Prostate gland (tissue), 2 donors: Measurements from ENCODE around the gene CADPS2. TPM values are rescaled to one million over a fixed set of nuclear protein-coding genes. Genes with fewer than 3 reads are reported as not detected.

Experiments used
- DNase-seq: peaks from one replicate; pipeline ENCODE4 v3.0.0-alpha.2; 2019; ENCODE audit warnings: low spot score
- H3K27ac ChIP-seq, 2 donors: fragments of 200-600 bp; sonication (generic); 2 replicates each; pipeline ENCODE4 v1.5.1; 2017 to 2019
- H3K27me3 ChIP-seq: fragments of 200-600 bp; sonication (generic); replicated peaks from 2 replicates; pipeline ENCODE4 v1.5.1; 2019; ENCODE audit not compliant: insufficient read depth
- H3K36me3 ChIP-seq, 2 donors: fragments of 200-600 bp; sonication (generic); 1 replicate in 1 of 2; 2 replicates in 1 of 2; pipeline versions ENCODE4 v1.5.1 to v1.8.1; 2017 to 2019
- H3K4me1 ChIP-seq: fragments of 200-600 bp; sonication (generic); replicated peaks from 2 replicates; pipeline ENCODE4 v1.5.1; 2019
- H3K4me3 ChIP-seq, 2 donors: fragments of 200-600 bp; sonication (generic); 2 replicates each; pipeline ENCODE4 v1.5.1; 2017 to 2019
- H3K9me3 ChIP-seq: fragments of 200-600 bp; sonication (generic); 2 replicates; pipeline ENCODE4 v1.5.1; 2017
- POLR2A ChIP-seq: fragments of 450-650 bp; IDR thresholded peaks from one replicate; pipeline ENCODE4 v1.6.1; 2016; ENCODE audit warnings: antibody characterized with exemption, mild to moderate bottlenecking
- POLR2AphosphoS5 ChIP-seq: sonication (generic); formaldehyde crosslinking; IDR thresholded peaks from one replicate; pipeline ENCODE4 v1.6.1; 2017; ENCODE audit warnings: antibody characterized with exemption
- WGBS: methylation state at CpG from one replicate; pipeline ENCODE4 v1.1.5; 2018; 5-methylcytosine and 5-hydroxymethylcytosine counted together
- intact Hi-C: fragments of 100-400 bp; cut with DNase I; formaldehyde crosslinking; loops from one replicate; pipeline ENCODE4 v1.14.2; 2022
- total RNA-seq, 2 donors: library from RNA; depleted of rRNA; stranded (reverse); fragments of >200 nt; gene quantifications; one replicate each; pipeline ENCODE4 v1.1.0, GENCODE V29; 2016
- TF ChIP-seq, protein P1 (sequence below), 4 experiments: fragments of 200-600 bp in 2 of 4; fragments of 450-650 bp in 2 of 4; sonication (generic) in 2 of 4; IDR thresholded peaks; 1 replicate in 3 of 4; 2 replicates in 1 of 4; pipeline ENCODE4 v1.5.1; 2016 to 2019; ENCODE audit warnings: antibody characterized with exemption in 4 of 4, mild to moderate bottlenecking in 2 of 4, moderate library complexity in 2 of 4

Gene CADPS2
- total RNA-seq, 2 donors from 2014 or later: 22.2 to 50.4 TPM

DNA sequence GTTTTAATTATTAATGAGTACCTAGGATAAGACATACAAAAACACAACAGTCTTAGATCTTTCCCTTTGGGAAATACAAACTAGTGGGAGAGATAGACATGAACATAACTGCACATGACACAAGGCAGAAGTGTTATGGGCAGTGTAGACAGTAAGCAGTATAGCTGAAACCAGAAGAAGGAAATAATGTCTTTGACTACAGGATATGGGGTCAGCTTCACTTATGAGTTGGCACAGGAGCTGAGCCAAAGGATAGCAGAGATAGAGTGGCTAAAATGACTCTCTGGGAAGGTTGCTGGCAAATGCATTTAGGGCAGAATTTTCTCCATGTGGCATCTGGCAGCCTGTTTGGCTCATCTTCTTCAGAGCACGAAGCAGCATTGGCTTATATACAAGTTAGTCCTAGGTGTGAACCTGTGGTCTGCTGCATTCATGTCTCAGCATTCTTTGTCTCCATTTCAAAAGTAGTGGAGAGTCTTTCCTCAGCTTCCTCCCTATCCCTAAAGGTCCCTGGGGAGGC is 521.4 kb downstream of the CADPS2 start:
- H3K4me1 ChIP-seq: no peaks in the 10 kb centered on the region
- H3K4me3 ChIP-seq: no peak overlapping the region
- WGBS: 69% methylated on average over 1 of the region's 1 CpG
- H3K36me3 ChIP-seq: no peaks in the 10 kb centered on the region
- H3K27ac ChIP-seq: no peak overlapping the region
- H3K27me3 ChIP-seq: no peaks in the 10 kb centered on the region
- H3K9me3 ChIP-seq: no peaks in the 10 kb centered on the region
- DNase-seq: no peak
- TF ChIP-seq POLR2AphosphoS5 (no peak), POLR2A (no peak)
- TF ChIP-seq, protein P1, sequence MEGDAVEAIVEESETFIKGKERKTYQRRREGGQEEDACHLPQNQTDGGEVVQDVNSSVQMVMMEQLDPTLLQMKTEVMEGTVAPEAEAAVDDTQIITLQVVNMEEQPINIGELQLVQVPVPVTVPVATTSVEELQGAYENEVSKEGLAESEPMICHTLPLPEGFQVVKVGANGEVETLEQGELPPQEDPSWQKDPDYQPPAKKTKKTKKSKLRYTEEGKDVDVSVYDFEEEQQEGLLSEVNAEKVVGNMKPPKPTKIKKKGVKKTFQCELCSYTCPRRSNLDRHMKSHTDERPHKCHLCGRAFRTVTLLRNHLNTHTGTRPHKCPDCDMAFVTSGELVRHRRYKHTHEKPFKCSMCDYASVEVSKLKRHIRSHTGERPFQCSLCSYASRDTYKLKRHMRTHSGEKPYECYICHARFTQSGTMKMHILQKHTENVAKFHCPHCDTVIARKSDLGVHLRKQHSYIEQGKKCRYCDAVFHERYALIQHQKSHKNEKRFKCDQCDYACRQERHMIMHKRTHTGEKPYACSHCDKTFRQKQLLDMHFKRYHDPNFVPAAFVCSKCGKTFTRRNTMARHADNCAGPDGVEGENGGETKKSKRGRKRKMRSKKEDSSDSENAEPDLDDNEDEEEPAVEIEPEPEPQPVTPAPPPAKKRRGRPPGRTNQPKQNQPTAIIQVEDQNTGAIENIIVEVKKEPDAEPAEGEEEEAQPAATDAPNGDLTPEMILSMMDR (IDR thresholded peaks at IDR 0.05): no peak
- intact Hi-C loops: no loop called here

DNA sequence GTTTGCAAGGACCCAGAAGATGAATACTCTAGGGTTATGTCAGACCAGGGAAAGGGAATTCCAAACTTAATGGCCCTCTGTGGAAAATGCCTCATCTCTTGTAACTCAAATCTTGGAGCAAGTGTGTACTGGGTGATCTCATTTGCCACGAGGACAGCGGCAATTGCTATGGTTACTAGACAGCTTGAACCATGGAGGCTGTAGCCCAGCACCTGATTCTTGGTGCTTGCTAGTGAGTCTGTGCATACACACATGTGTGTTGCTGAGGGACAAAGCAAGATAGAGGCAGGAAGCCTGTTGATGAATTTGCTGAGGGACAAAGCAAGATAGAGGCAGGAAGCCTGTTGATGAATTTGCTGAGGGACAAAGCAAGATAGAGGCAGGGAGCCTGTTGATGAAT is 523.1 kb downstream of the CADPS2 start:
- 73% methylated on average over 2 of the region's 2 CpGs for WGBS
- no peak for DNase-seq
- intact Hi-C loops: no loop called here
- Histone ChIP-seq H3K9me3 (no peaks in the 10 kb centered on the region), H3K4me1 (no peaks in the 10 kb centered on the region), H3K27ac (no peak overlapping the region), H3K36me3 (no peaks in the 10 kb centered on the region), H3K4me3 (no peak overlapping the region), H3K27me3 (no peaks in the 10 kb centered on the region)
- TF ChIP-seq POLR2A (no peak), POLR2AphosphoS5 (no peak)
- TF ChIP-seq, protein P1 (IDR thresholded peaks at IDR 0.05): no peak

DNA sequence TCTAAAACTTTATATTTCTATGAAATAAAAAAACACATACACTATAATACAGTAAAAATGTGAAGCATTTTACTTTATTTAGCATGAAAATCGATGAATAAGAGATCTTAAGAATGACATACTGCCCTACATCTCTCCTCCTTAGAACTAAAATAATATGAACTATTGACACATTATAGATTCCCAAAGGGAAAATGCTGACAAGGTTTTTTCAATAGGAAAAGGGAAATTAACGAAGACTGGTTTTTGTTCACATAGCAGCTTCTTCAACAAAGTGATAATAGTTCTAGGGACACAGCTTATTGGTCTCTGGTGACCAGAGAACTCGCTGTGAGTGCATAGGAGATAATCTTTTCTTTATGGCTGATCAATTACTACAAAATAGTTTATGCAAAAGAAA is 523.8 kb downstream of the CADPS2 start:
- no peak for DNase-seq
- WGBS: 93% methylated on average over 3 of the region's 3 CpGs
- Histone ChIP-seq H3K4me3 (no peak overlapping the region), H3K27ac (no peak overlapping the region), H3K4me1 (no peaks in the 10 kb centered on the region), H3K9me3 (no peaks in the 10 kb centered on the region), H3K36me3 (no peaks in the 10 kb centered on the region), H3K27me3 (no peaks in the 10 kb centered on the region)
- TF ChIP-seq, protein P1 (IDR thresholded peaks at IDR 0.05): no peak
- TF ChIP-seq POLR2AphosphoS5 (no peak), POLR2A (no peak)
- intact Hi-C loops: no loop called here

DNA sequence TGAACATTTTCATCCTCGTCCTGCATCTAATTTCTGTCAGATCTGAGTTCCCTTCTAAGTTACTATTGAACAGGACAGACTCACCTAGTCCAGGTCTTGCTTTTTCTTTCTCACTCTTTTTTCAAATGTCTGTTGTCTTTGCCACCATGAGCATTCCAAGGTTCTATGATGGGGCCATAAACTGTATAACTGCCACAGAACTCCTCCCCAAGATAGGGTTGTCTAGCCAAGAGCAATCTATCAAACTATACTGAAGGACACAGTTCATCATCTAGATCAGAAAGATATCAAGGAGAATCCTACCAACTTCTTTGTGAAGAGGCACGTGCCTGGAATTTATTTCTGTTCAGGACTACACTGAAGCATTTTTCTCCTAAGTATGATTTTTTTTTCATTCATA is 531.6 kb downstream of the CADPS2 start:
- Histone ChIP-seq H3K27me3 (no peaks in the 10 kb centered on the region), H3K4me3 (no peak overlapping the region), H3K9me3 (no peaks in the 10 kb centered on the region), H3K4me1 (no peaks in the 10 kb centered on the region), H3K27ac (no peak overlapping the region), H3K36me3 (no peaks in the 10 kb centered on the region)
- TF ChIP-seq POLR2A (no peak), POLR2AphosphoS5 (no peak)
- TF ChIP-seq, protein P1 (IDR thresholded peaks at IDR 0.05): no peak
- no peak for DNase-seq
- intact Hi-C loops: no loop called here
- WGBS: 88% methylated on average over 2 of the region's 2 CpGs

DNA sequence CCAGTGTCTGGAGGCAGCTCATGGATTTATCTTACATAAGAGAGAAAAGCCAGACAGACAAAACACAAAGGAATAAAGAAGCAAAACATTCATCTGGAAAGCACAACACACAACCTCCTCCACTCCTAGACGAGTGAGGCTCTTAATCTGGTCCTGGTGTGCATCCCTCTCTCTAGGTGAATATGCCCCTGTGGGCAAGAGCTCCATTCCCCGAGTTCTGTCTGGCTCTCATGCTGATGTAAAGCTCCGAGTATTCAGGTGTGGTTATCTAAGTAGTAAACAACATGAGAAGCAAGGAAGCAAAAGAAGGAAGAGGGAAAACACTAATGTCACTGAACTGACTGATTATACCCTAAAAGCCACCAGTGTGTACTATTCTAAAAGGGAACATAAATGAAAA is 533.8 kb downstream of the CADPS2 start:
- no peak overlapping the region for H3K27ac ChIP-seq
- H3K4me3 ChIP-seq: no peak overlapping the region
- 56% methylated on average over 3 of the region's 3 CpGs for WGBS
- H3K27me3 ChIP-seq: no peaks in the 10 kb centered on the region
- H3K4me1 ChIP-seq: no peaks in the 10 kb centered on the region
- no peaks in the 10 kb centered on the region for H3K36me3 ChIP-seq
- intact Hi-C loops: no loop called here
- no peak for DNase-seq
- TF ChIP-seq POLR2AphosphoS5 (no peak), POLR2A (no peak)
- TF ChIP-seq, protein P1 (IDR thresholded peaks at IDR 0.05): no peak
- no peaks in the 10 kb centered on the region for H3K9me3 ChIP-seq
